Activated naive CD8-positive, alpha-beta T cell treated with anti-CD3 and anti-CD28 coated beads, Interleukin-2, amount 50 U/mL, for 24 hours (primary cell): Measurements from ENCODE around the gene TESK1.
"Not testable (repeated sequence)": the region's sequence is repeated elsewhere in the genome, so short reads cannot be mapped to it uniquely, and the experiment has no call there.

Experiments used
- ATAC-seq: fragments of 150-1000 bp; cut with Tn5 transposase; one replicate; pipeline ENCODE4 v1.10.0; 2021
- DNase-seq: peaks from one replicate; pipeline ENCODE4 v3.0.0; 2021
- H3K27ac Mint-ChIP-seq: one replicate; pipeline ENCODE4 v1.8.0; 2021; ENCODE audit warnings: mild to moderate bottlenecking, mixed read lengths
- H3K27me3 Mint-ChIP-seq: one replicate; pipeline ENCODE4 v1.8.0; 2021; ENCODE audit warnings: mixed read lengths
- H3K36me3 Mint-ChIP-seq: one replicate; pipeline ENCODE4 v1.8.0; 2021; ENCODE audit warnings: low read depth, mixed read lengths
- H3K4me1 Mint-ChIP-seq: one replicate; pipeline ENCODE4 v1.8.0; 2021; ENCODE audit warnings: mixed read lengths
- H3K4me3 Mint-ChIP-seq: one replicate; pipeline ENCODE4 v1.8.0; 2021; ENCODE audit warnings: mild to moderate bottlenecking, moderate library complexity, mixed read lengths
- H3K9me3 Mint-ChIP-seq: one replicate; pipeline ENCODE4 v1.8.0; 2021; ENCODE audit warnings: mixed read lengths

TESK1 gene

DNA sequence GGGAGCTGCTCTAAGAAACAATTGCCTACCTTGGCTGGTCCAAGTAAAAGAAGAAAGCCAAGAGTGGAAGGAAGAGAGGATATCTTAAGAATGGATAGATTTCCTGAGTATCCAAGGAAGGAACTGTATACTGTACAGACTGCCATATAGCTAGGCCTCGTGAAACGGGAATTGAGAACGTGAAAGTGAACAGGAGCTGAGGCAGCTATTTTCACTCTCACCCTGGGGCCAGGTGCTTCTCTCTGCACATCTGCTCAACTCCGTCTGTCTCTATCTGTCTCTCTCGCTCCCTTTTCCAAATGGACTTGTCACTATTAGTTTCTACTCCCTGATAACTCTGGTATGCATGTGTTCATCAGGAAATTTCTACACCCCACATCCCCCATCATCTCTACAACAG is 35.9 kb upstream of the TESK1 start:
- H3K9me3 Mint-ChIP-seq, result no peaks in the 10 kb centered on the region
- no peaks in the 10 kb centered on the region for H3K27me3 Mint-ChIP-seq
- peaks cover 5% of the 10 kb centered on the region for H3K36me3 Mint-ChIP-seq
- peaks cover 42% of the 10 kb centered on the region for H3K4me1 Mint-ChIP-seq
- peak overlapping the region; percentile 96 for H3K27ac Mint-ChIP-seq
- ATAC-seq, result no peak
- no peak for DNase-seq
- no peak overlapping the region for H3K4me3 Mint-ChIP-seq

GRCh38 chr9:35570709-35571504 is 34.2 kb upstream of the TESK1 start:
- H3K4me1 Mint-ChIP-seq, result peaks cover 42% of the 10 kb centered on the region
- no peaks in the 10 kb centered on the region for H3K27me3 Mint-ChIP-seq
- H3K36me3 Mint-ChIP-seq, result peaks cover 5% of the 10 kb centered on the region
- H3K27ac Mint-ChIP-seq, result peak overlapping the region; percentile 96
- DNase-seq (peak; percentile 51), ATAC-seq (peak; percentile 93)
- peak overlapping the region; percentile 44 for H3K4me3 Mint-ChIP-seq
- no peaks in the 10 kb centered on the region for H3K9me3 Mint-ChIP-seq

DNA sequence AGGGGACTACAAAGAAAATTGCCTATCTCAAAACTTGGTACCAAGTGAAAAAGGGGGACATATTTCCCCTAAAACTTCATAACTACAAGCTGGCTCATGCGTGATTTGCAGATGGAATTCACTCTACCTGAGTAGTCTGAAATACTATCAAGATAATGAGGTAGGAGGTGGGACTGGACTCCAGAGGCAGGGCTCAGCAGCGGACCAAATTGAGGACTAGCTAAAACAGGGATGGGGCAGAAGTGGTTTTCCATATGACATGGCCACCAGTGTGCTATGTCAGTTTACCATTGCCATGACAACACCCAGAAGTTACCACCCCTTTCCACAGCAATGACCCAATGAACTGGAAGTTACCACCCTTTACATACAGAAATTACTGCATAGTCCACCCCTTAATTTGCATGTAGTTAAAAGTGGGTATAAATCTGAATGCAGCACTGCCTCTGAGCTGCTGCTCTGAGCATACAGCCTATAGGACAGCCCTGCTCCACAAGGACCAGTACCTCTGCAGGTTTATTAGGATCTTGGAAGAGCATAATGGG is 30.4 kb upstream of the TESK1 start:
- Mint-ChIP-seq H3K4me1 (peaks cover 42% of the 10 kb centered on the region), H3K36me3 (peaks cover 14% of the 10 kb centered on the region)

GRCh38 chr9:35575478-35575877 is 29.6 kb upstream of the TESK1 start:
- peaks cover 37% of the 10 kb centered on the region for H3K4me1 Mint-ChIP-seq
- H3K36me3 Mint-ChIP-seq, result peaks cover 19% of the 10 kb centered on the region
- H3K27me3 Mint-ChIP-seq, result no peaks in the 10 kb centered on the region
- DNase-seq (no peak), ATAC-seq (no peak)
- no peak overlapping the region for H3K27ac Mint-ChIP-seq
- H3K9me3 Mint-ChIP-seq, result peaks cover 14% of the 10 kb centered on the region
- H3K4me3 Mint-ChIP-seq, result no peak overlapping the region

More for the DNA sequence above, 30.4 kb upstream of the TESK1 start:
- Mint-ChIP-seq H3K4me3 (no peak overlapping the region), H3K9me3 (peaks cover 10% of the 10 kb centered on the region), H3K27me3 (no peaks in the 10 kb centered on the region), H3K27ac (no peak overlapping the region)
- DNase-seq (no peak), ATAC-seq (no peak)

GRCh38 chr9:35577486-35577885 is 27.6 kb upstream of the TESK1 start:
- Mint-ChIP-seq H3K27me3 (no peaks in the 10 kb centered on the region), H3K4me3 (no peak overlapping the region), H3K36me3 (peaks cover 33% of the 10 kb centered on the region), H3K9me3 (peaks cover 23% of the 10 kb centered on the region), H3K4me1 (peaks cover 25% of the 10 kb centered on the region), H3K27ac (no peak overlapping the region)
- DNase-seq (no peak), ATAC-seq (no peak)

DNA sequence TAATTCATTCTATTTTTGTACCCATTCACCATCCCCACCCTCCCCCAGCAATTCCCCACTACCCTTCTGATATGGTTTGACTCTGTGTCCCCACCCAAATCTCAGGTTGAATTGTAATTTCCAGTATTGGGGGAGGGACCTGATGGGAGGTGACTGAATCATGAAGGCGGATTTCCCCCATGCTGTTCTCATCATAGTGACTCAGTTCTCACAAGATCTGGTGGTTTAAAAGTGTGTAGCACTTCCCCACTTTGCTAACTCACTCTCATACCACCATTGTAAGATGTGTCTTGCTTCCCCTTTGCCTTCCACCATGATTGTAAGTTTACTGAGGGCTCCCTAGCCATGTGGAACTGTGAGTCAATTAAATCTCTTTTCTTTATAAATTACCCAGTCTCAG is 25.9 kb upstream of the TESK1 start:
- ATAC-seq (peak; percentile 92), DNase-seq (peak; percentile 38)
- Mint-ChIP-seq H3K4me1 (peaks cover 22% of the 10 kb centered on the region), H3K36me3 (peaks cover 33% of the 10 kb centered on the region), H3K27me3 (no peaks in the 10 kb centered on the region), H3K9me3 (peaks cover 23% of the 10 kb centered on the region), H3K27ac (peak overlapping the region; percentile 82), H3K4me3 (peak overlapping the region; percentile 27)

DNA sequence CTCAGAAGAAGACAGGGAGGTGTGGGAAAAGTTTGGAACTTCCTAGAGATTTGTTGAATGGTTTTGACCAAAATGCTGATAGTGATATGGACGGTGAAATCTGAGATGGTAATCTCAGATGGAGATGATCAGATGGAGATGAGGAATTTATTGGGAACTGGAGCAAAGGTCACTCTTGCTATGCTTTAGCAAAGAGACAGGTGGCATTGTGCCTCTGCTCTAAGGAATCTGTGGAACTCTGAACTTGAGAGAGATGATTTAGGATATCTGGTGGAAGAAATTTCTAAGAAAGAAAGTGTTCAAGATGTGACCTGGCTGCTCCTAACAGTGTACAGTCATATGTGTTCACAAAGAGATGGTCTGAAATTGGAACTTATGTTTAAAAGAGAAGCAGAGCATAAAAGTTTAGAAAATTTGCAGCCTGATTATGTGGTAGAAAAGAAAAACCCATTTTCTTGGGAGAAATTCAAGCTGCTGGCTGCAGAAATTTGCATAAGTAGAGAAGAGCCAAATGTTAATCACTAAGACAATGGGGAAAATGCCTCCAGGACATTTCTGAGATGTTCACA is 25.3 kb upstream of the TESK1 start:
- peak overlapping the region; percentile 82 for H3K27ac Mint-ChIP-seq
- H3K27me3 Mint-ChIP-seq, DNase-seq, ATAC-seq: not testable (repeated sequence)
- peaks cover 22% of the 10 kb centered on the region for H3K4me1 Mint-ChIP-seq
- peaks cover 23% of the 10 kb centered on the region for H3K9me3 Mint-ChIP-seq
- peaks cover 33% of the 10 kb centered on the region for H3K36me3 Mint-ChIP-seq
- H3K4me3 Mint-ChIP-seq, result peak overlapping the region; percentile 27

DNA sequence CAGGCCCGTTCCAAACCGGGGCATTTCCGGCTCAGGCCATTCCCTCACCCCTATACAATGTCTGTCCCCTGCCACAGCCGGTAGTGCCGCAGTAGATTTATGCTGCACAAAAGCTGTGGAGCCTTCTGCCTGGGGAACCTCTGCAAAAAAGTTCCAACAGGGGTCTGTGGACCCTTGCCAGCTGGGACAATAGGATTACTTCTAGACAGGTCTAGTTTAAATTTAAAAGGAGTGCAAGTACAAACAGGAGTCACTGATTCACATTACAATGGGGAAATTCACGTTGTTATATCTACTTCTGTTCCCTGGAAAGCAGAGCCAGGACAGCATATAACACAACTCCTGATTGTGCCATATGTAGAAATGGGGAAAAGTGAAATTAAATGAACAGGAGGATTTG is 21.5 kb upstream of the TESK1 start:
- not testable (repeated sequence) for H3K27ac Mint-ChIP-seq, H3K27me3 Mint-ChIP-seq, ATAC-seq, DNase-seq, H3K4me3 Mint-ChIP-seq
- peaks cover 32% of the 10 kb centered on the region for H3K36me3 Mint-ChIP-seq
- H3K4me1 Mint-ChIP-seq, result peaks cover 22% of the 10 kb centered on the region
- peaks cover 37% of the 10 kb centered on the region for H3K9me3 Mint-ChIP-seq

DNA sequence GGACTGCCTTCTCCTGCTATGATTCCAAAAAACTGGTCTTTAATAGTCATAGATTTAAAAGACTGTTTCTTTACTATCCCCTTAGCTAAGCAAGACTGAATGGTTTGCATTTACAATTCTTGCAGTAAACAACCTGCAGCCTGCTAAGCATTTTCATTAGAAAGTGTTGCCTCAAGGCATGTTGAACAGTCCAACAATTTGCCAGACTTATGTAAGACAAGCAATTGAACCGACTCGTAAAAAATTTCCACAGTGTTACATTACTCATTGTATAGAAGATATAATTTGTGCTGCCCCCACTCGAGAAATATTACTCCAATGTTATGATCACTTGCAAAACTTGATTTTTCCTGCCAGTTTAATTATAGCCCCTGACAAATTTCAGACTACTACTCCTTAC is 20.4 kb upstream of the TESK1 start:
- H3K9me3 Mint-ChIP-seq, result peaks cover 27% of the 10 kb centered on the region
- H3K4me3 Mint-ChIP-seq, DNase-seq, ATAC-seq, H3K27ac Mint-ChIP-seq, H3K27me3 Mint-ChIP-seq: not testable (repeated sequence)
- H3K4me1 Mint-ChIP-seq, result peaks cover 11% of the 10 kb centered on the region
- H3K36me3 Mint-ChIP-seq, result peaks cover 24% of the 10 kb centered on the region

GRCh38 chr9:35588506-35588905 is 16.6 kb upstream of the TESK1 start:
- Mint-ChIP-seq H3K9me3 (peaks cover 32% of the 10 kb centered on the region), H3K36me3 (peaks cover 18% of the 10 kb centered on the region)
- ATAC-seq, H3K4me3 Mint-ChIP-seq, DNase-seq, H3K4me1 Mint-ChIP-seq, H3K27me3 Mint-ChIP-seq, H3K27ac Mint-ChIP-seq: not testable (repeated sequence)

DNA sequence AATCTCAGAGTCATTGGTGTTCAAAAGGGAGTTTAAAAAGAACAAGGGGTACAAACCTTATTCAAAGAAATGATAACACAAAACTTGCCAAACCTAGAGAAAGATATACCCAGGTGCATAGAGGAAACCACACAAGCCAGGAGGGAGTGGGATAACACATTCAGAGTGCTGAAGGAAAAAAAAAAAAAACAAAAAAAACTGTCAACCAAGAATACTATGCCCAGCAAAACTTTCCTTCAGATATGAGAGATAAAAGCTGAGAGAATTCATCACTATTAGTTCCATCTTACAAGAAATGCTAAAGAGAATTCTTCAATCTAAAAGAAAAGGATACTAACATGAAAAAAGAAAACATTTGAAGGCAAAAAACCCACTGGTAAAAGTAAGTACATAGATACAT is 11.5 kb upstream of the TESK1 start:
- Mint-ChIP-seq H3K27me3 (no peaks in the 10 kb centered on the region), H3K4me1 (no peaks in the 10 kb centered on the region), H3K4me3 (no peak overlapping the region), H3K36me3 (peaks cover 22% of the 10 kb centered on the region), H3K27ac (no peak overlapping the region), H3K9me3 (peaks cover 27% of the 10 kb centered on the region)
- no peak for ATAC-seq
- DNase-seq, result no peak

- Mint-ChIP-seq H3K27me3 (no peaks in the 10 kb centered on the region), H3K36me3 (peaks cover 22% of the 10 kb centered on the region), H3K4me1 (no peaks in the 10 kb centered on the region), H3K27ac (no peak overlapping the region), H3K9me3 (peaks cover 27% of the 10 kb centered on the region), H3K4me3 (no peak overlapping the region)
- DNase-seq (no peak), ATAC-seq (no peak)
Measured at GRCh38 chr9:35594471-35594870, 10.6 kb upstream of the TESK1 start.

DNA sequence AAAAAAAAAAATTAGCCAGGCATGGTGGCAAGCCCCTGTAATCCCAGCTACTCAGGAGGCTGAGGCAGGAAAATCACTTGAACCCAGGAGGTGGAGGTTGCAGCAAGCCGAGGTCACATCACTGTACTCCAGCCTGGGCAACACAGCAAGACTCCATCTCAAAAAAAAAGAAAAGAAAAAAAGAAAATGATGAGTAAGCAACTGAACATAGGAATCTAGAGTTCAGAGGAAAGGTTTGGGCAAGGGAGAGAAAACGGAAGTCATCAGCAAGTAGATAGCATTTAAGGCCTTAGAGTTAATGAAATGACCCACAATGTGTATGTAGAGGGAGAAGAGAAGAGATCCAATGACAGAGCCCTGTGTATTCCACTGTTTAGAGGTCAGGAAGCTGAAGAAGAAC is 8.2 kb upstream of the TESK1 start:
- H3K27ac Mint-ChIP-seq, result not testable (repeated sequence)

GRCh38 chr9:35598866-35599590 is 6.0 kb upstream of the TESK1 start:
- H3K4me3 Mint-ChIP-seq, result no peak overlapping the region
- peaks cover 17% of the 10 kb centered on the region for H3K4me1 Mint-ChIP-seq
- H3K27me3 Mint-ChIP-seq, result peaks cover 2% of the 10 kb centered on the region
- H3K27ac Mint-ChIP-seq, result no peak overlapping the region
- H3K36me3 Mint-ChIP-seq, result peaks cover 6% of the 10 kb centered on the region
- peaks cover 5% of the 10 kb centered on the region for H3K9me3 Mint-ChIP-seq
- ATAC-seq (no peak), DNase-seq (no peak)

More for the DNA sequence above, 8.2 kb upstream of the TESK1 start:
- not testable (repeated sequence) for ATAC-seq, DNase-seq, H3K4me1 Mint-ChIP-seq, H3K4me3 Mint-ChIP-seq, H3K27me3 Mint-ChIP-seq
- peaks cover 22% of the 10 kb centered on the region for H3K9me3 Mint-ChIP-seq
- peaks cover 18% of the 10 kb centered on the region for H3K36me3 Mint-ChIP-seq
